Endothelial cell of umbilical vein (primary cell): ENCODE measurements around the gene CYB5D1. TPM values are rescaled to one million over a fixed set of nuclear protein-coding genes. Genes with fewer than 3 reads are reported as not detected.

Experiments
- BruUV-seq: library from RNA; stranded (reverse); fragments of 400-500 nt; replicated peaks from 2 replicates; lab custom pipeline; 2021; lab: Mats Ljungman, UMichigan
- CTCF ChIA-PET: fragments of 300-600, 350-600 bp; sonication (Branson Sonifier 250); formaldehyde crosslinking; loops from one replicate; lab custom pipeline; 2021; ENCODE audit warnings: antibody characterized with exemption, inconsistent platforms; lab: Charles Lee
- POLR2A ChIA-PET: fragments of 300-600, 350-600 bp; sonication (Branson Sonifier 250); formaldehyde crosslinking; loops from one replicate; lab custom pipeline; 2021; ENCODE audit warnings: antibody characterized with exemption, inconsistent platforms; lab: Charles Lee
- DNase-seq: peaks from one replicate; pipeline ENCODE4 v3.0.0-alpha.2; 2011; ENCODE audit warnings: low read depth, low spot score
- FAIRE-seq: peaks from 2 replicates; lab custom pipeline; 2011; peaks lifted over from hg19 to GRCh38; lab: Jason Lieb, UNC
- H2AFZ ChIP-seq: 2 replicates; pipeline ENCODE4 v1.6.0; 2012; ENCODE audit warnings: low read depth, low read length, control low read depth, inconsistent platforms
- H3K27ac ChIP-seq: 2 replicates; pipeline ENCODE4 v1.5.1; 2011; ENCODE audit warnings: low read depth, mild to moderate bottlenecking, control low read depth, low read length, moderate library complexity; ENCODE audit not compliant: insufficient read depth
- H3K27me3 ChIP-seq, 2 experiments: 2 replicates each; pipeline versions ENCODE4 v1.6.0 to v1.6.1; 2011; ENCODE audit warnings: low read length in 2 of 2, mixed read lengths in 1 of 2; ENCODE audit not compliant: control insufficient read depth in 2 of 2, insufficient read depth in 2 of 2
- H3K36me3 ChIP-seq, 2 experiments: 2 replicates in 1 of 2; 3 replicates in 1 of 2; pipeline ENCODE4 v1.5.1; 2011; ENCODE audit warnings: low read length in 2 of 2, mild to moderate bottlenecking in 1 of 2, moderate library complexity in 1 of 2; ENCODE audit not compliant: control insufficient read depth in 2 of 2, insufficient read depth in 2 of 2; ENCODE audit errors: extremely low read depth in 1 of 2
- H3K4me1 ChIP-seq: 3 replicates; pipeline ENCODE4 v1.5.1; 2011; ENCODE audit warnings: mild to moderate bottlenecking, low read length; ENCODE audit not compliant: control insufficient read depth, insufficient read depth; ENCODE audit errors: extremely low read depth
- H3K4me2 ChIP-seq: 2 replicates; pipeline ENCODE4 v1.6.1; 2011; ENCODE audit warnings: low read length, control low read depth, mixed read lengths; ENCODE audit not compliant: insufficient read depth
- H3K4me3 ChIP-seq, 3 experiments: fragments of 200-600 bp in 1 of 3; sonication (generic), shearing (Covaris generic) in 1 of 3; replicated peaks in 1 of 3; 2 replicates each; pipeline ENCODE4 v1.5.1; 2011 to 2016; ENCODE audit warnings: control low read depth in 3 of 3, low read length in 3 of 3, mild to moderate bottlenecking in 2 of 3, inconsistent platforms in 1 of 3, low read depth in 1 of 3, moderate library complexity in 1 of 3; ENCODE audit not compliant: insufficient read depth in 1 of 3
- H3K79me2 ChIP-seq: 2 replicates; pipeline ENCODE4 v1.6.0; 2012; ENCODE audit warnings: low read length, inconsistent platforms; ENCODE audit not compliant: control insufficient read depth, insufficient read depth
- H3K9ac ChIP-seq: replicated peaks from 2 replicates; pipeline ENCODE3; 2011; ENCODE audit warnings: low read length, control low read depth; ENCODE audit not compliant: insufficient read depth; ENCODE audit errors: extremely low read depth
- H3K9me1 ChIP-seq: replicated peaks from 3 replicates; pipeline ENCODE4 v1.6.0; 2011; ENCODE audit warnings: mild to moderate bottlenecking, low read length; ENCODE audit not compliant: control insufficient read depth, insufficient read depth; ENCODE audit errors: extremely low read depth
- H3K9me3 ChIP-seq: replicated peaks from 2 replicates; pipeline ENCODE4 v1.5.1; 2012; ENCODE audit warnings: low read length, inconsistent platforms; ENCODE audit not compliant: control insufficient read depth, insufficient read depth
- H4K20me1 ChIP-seq: replicated peaks from 2 replicates; pipeline ENCODE3; 2011; ENCODE audit warnings: mild to moderate bottlenecking, low read length; ENCODE audit not compliant: control insufficient read depth, insufficient read depth; ENCODE audit errors: extremely low read depth
- CTCF ChIP-seq, 2 donors: IDR thresholded peaks; 1 replicate in 1 of 2; 2 replicates in 1 of 2; pipeline ENCODE4 v1.5.1; 2011; ENCODE audit warnings: low read length in 2 of 2, mild to moderate bottlenecking in 2 of 2, moderate library complexity in 2 of 2, control low read depth in 1 of 2, inconsistent platforms in 1 of 2, low read depth in 1 of 2; ENCODE audit not compliant: insufficient read depth in 1 of 2; ENCODE audit errors: extremely low read depth in 1 of 2
- EZH2 ChIP-seq: IDR thresholded peaks from 2 replicates; pipeline ENCODE4 v1.6.1; 2012; ENCODE audit warnings: borderline replicate concordance, low read depth, mild to moderate bottlenecking, moderate library complexity, low read length, inconsistent platforms; ENCODE audit not compliant: severe bottlenecking
- FOS ChIP-seq: IDR thresholded peaks from 2 replicates; pipeline ENCODE4 v1.6.1; 2011; ENCODE audit warnings: mild to moderate bottlenecking, low read length, moderate library complexity, borderline replicate concordance; ENCODE audit not compliant: insufficient read depth
- GATA2 ChIP-seq: IDR thresholded peaks from 2 replicates; pipeline ENCODE4 v1.7.0; 2011; ENCODE audit warnings: low read depth, mild to moderate bottlenecking, moderate library complexity, mixed read lengths, low read length; ENCODE audit not compliant: insufficient read length, insufficient read depth
- JUN ChIP-seq: IDR thresholded peaks from 2 replicates; pipeline ENCODE4 v1.6.1; 2011; ENCODE audit warnings: borderline replicate concordance, low read depth; ENCODE audit not compliant: insufficient read length, insufficient read depth
- MAX ChIP-seq: IDR thresholded peaks from 2 replicates; pipeline ENCODE4 v1.6.1; 2011; ENCODE audit not compliant: insufficient read depth, insufficient read length
- MYC ChIP-seq: IDR thresholded peaks from one replicate; pipeline ENCODE4 v1.6.1; 2011; ENCODE audit warnings: mild to moderate bottlenecking, low read depth, low read length
- POLR2A ChIP-seq: IDR thresholded peaks from 2 replicates; pipeline ENCODE4 v1.6.1; 2012; ENCODE audit warnings: low read depth, mild to moderate bottlenecking, control low read depth, low read length
- POLR2AphosphoS5 ChIP-seq: IDR thresholded peaks from 2 replicates; pipeline ENCODE4 v1.6.1; 2012; ENCODE audit warnings: low read depth, mild to moderate bottlenecking, control low read depth, low read length, moderate library complexity; ENCODE audit not compliant: insufficient read depth
- dilution Hi-C: fragments of 300-500 bp; cut with MboI; formaldehyde crosslinking; loops from one replicate; pipeline ENCODE4 v1.15.0; 2019; ENCODE audit warnings: low sequenced_read_pairs; ENCODE audit not compliant: extremely low pct_ligation_motif_present
- intact Hi-C: fragments of 100-400 bp; cut with micrococcal nuclease; formaldehyde crosslinking; loops from one replicate; pipeline ENCODE4 v1.10.0; 2022
- polyA plus RNA-seq, 4 experiments: library from polyadenylated mRNA; depleted of rRNA in 3 of 4; stranded (reverse) in 3 of 4; unstranded in 1 of 4; fragments of >200 nt; gene quantifications; 2 replicates each; pipeline versions ENCODE4 v1.2.1 to v1.2.3, GENCODE V29; 2011 to 2012; ENCODE audit warnings: missing spikeins in 1 of 4
- total RNA-seq: library from RNA; stranded (reverse); gene quantifications from 2 replicates; pipeline ENCODE4 v1.2.3, GENCODE V29; 2021

CYB5D1 gene
- total and polyA plus RNA-seq, 2 donors (not counting 3 experiments of a cell fraction or from before 2014, with no cell fraction given): 9.4 to 18.1 TPM

GRCh38 chr17:7852262-7852670 is 5.5 kb upstream of the CYB5D1 start:
- H3K9ac ChIP-seq: no peak overlapping the region
- H3K4me3 ChIP-seq: no peak overlapping the region
- DNase-seq (no peak), FAIRE-seq (no peak)
- H2AFZ ChIP-seq: no peak overlapping the region
- H3K9me1 ChIP-seq: no peaks in the 10 kb centered on the region
- H3K79me2 ChIP-seq: peaks cover 2% of the 10 kb centered on the region
- H3K36me3 ChIP-seq: peaks cover 6 to 34% of the 10 kb centered on the region in 2 experiments
- H3K4me1 ChIP-seq: peaks cover 20% of the 10 kb centered on the region
- POLR2A ChIA-PET: no interaction called here
- intact Hi-C loops (loop anchor here (10.0 kb wide), 1 partner anchor 827 kb away; the partner anchor contains the start of gene BCL6B), dilution Hi-C loops (no loop called here)
- no peaks in the 10 kb centered on the region for H4K20me1 ChIP-seq
- BruUV-seq: no TSS peak
- TF ChIP-seq JUN (no peak), POLR2A (no peak), MAX (no peak), POLR2AphosphoS5 (no peak), GATA2 (no peak), EZH2 (no peak), CTCF (IDR thresholded peaks at IDR 0.05; ENCODE audit: extremely low read depth in 1 of 2, insufficient read depth in 1 of 2, low read depth in 1 of 2, low read length in 2 of 2) (no peak), FOS (no peak), MYC (no peak)
- H3K9me3 ChIP-seq: no peaks in the 10 kb centered on the region
- no peaks in the 10 kb centered on the region for H3K27me3 ChIP-seq
- no peak overlapping the region for H3K4me2 ChIP-seq
- H3K27ac ChIP-seq: no peak overlapping the region
- CTCF ChIA-PET: no interaction called here
